Cardiac fibroblast (primary cell): ENCODE results near the gene TMEM94.

ENCODE experiments used
- DNase-seq, 2 donors: peaks; one replicate each; pipeline versions ENCODE4 v3.0.0 to v3.0.0-alpha.2; 2010; ENCODE audit warnings: low read depth in 2 of 2
- H3K4me3 ChIP-seq, 2 donors: replicated peaks in 1 of 2; 1 replicate in 1 of 2; 2 replicates in 1 of 2; pipeline ENCODE4 v1.5.1; 2011; ENCODE audit warnings: low read depth in 2 of 2, low read length in 2 of 2, mild to moderate bottlenecking in 2 of 2, moderate library complexity in 1 of 2
- TF ChIP-seq, protein P1 (sequence below): IDR thresholded peaks from one replicate; pipeline ENCODE4 v1.5.1; 2011; ENCODE audit warnings: low read depth, mild to moderate bottlenecking, low read length, inconsistent platforms

Gene TMEM94

DNA sequence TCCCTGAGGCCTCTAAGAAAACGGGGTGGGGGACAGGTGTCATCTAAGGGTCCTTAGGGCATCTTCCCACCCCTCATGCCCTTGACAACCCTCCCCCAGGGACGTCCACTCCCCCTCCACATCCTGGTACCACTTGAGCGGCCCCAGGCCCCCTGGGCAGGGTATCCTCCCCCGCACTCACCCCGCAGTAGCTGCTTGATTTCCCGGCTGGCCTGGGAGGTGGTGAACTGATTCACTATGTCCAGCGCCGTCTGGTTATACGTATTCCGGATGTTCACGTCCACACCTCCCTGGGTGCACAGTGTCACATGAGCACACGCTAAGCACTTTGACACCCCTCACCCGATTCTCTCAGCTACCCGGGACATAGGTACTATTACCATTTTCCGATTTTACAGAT lies 49.2 kb downstream of the TMEM94 start:
- no peak for DNase-seq
- TF ChIP-seq, protein P1, sequence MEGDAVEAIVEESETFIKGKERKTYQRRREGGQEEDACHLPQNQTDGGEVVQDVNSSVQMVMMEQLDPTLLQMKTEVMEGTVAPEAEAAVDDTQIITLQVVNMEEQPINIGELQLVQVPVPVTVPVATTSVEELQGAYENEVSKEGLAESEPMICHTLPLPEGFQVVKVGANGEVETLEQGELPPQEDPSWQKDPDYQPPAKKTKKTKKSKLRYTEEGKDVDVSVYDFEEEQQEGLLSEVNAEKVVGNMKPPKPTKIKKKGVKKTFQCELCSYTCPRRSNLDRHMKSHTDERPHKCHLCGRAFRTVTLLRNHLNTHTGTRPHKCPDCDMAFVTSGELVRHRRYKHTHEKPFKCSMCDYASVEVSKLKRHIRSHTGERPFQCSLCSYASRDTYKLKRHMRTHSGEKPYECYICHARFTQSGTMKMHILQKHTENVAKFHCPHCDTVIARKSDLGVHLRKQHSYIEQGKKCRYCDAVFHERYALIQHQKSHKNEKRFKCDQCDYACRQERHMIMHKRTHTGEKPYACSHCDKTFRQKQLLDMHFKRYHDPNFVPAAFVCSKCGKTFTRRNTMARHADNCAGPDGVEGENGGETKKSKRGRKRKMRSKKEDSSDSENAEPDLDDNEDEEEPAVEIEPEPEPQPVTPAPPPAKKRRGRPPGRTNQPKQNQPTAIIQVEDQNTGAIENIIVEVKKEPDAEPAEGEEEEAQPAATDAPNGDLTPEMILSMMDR, result no peak

GRCh38 chr17:75506134-75506533 lies 49.7 kb downstream of the TMEM94 start:
- no peak for DNase-seq
- TF ChIP-seq, protein P1, result no peak
- no peak overlapping the region for H3K4me3 ChIP-seq

More for the DNA sequence above, 49.2 kb downstream of the TMEM94 start:
- H3K4me3 ChIP-seq, result no peak overlapping the region

GRCh38 chr17:75506888-75507287 lies 50.5 kb downstream of the TMEM94 start:
- TF ChIP-seq, protein P1, result no peak
- DNase-seq, result no peak
- H3K4me3 ChIP-seq, result no peak overlapping the region

GRCh38 chr17:75507733-75508719 lies 51.6 kb downstream of the TMEM94 start:
- no peak for DNase-seq
- H3K4me3 ChIP-seq, result no peak overlapping the region
- TF ChIP-seq, protein P1, result no peak

GRCh38 chr17:75508931-75509361 lies 52.5 kb downstream of the TMEM94 start:
- TF ChIP-seq, protein P1, result no peak
- H3K4me3 ChIP-seq, result no peak overlapping the region
- DNase-seq, result no peak

- H3K4me3 ChIP-seq, result no peak overlapping the region
- TF ChIP-seq, protein P1, result no peak
- no peak for DNase-seq
Measured at GRCh38 chr17:75509528-75510258, 53.3 kb downstream of the TMEM94 start.
